ENCODE data around the gene HSD17B4.

DNA sequence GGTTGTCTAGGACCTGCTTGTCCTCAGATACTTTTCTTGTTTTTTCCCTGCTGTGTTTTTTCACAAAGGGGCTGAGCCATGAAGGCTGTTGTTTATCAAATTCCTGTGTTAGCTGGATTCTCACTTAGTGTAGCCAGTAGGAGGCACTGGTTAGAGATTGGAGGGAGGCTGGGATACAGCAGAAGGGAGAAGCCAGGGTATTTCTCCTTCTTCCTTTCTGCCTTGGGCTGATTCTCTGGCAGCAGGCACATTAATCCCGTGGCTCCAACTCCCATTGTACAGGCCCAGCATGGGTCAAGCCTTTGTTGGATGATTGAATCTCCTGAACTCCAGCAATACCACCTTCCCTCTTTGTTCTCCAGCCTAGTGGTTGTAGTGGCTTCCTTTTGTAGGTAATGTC, 130.7 kb downstream of the HSD17B4 start:
- TF ChIP-seq, protein P1, sequence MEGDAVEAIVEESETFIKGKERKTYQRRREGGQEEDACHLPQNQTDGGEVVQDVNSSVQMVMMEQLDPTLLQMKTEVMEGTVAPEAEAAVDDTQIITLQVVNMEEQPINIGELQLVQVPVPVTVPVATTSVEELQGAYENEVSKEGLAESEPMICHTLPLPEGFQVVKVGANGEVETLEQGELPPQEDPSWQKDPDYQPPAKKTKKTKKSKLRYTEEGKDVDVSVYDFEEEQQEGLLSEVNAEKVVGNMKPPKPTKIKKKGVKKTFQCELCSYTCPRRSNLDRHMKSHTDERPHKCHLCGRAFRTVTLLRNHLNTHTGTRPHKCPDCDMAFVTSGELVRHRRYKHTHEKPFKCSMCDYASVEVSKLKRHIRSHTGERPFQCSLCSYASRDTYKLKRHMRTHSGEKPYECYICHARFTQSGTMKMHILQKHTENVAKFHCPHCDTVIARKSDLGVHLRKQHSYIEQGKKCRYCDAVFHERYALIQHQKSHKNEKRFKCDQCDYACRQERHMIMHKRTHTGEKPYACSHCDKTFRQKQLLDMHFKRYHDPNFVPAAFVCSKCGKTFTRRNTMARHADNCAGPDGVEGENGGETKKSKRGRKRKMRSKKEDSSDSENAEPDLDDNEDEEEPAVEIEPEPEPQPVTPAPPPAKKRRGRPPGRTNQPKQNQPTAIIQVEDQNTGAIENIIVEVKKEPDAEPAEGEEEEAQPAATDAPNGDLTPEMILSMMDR (IDR thresholded peaks at IDR 0.05; ENCODE audit: low read depth, low read length), result peak; percentile 25; the same call in 1 of the 2 replicates
- TF ChIP-seq EZH2phosphoT487 (IDR thresholded peaks at IDR 0.05; ENCODE audit: low read depth), result no peak
